ENCODE measurements around the gene NAGPA.
"Not testable (repeated sequence)": the region's sequence is repeated elsewhere in the genome, so short reads cannot be mapped to it uniquely, and the experiment has no call there.

Gene NAGPA

GRCh38 chr16:5033256-5034166, at the start of gene NAGPA:
Gene NAGPA, minus strand, starts transcription at chr16:5033935. Its CDS starts 21 bp downstream, at chr16:5033914.
- no peak for TF ChIP-seq CTCF (IDR thresholded peaks at IDR 0.05; ENCODE audit: low read depth, low read length)
- DNase-seq (ENCODE audit: extremely low read depth, low read depth), result peak; percentile 55

- not testable (repeated sequence) for DNase-seq (ENCODE audit: extremely low read depth, low read depth)
Observed at GRCh38 chr16:5080996-5081395, 47.3 kb upstream of the NAGPA start.

GRCh38 chr16:5080461-5080860, 46.7 kb upstream of the NAGPA start:
- not testable (repeated sequence) for DNase-seq (ENCODE audit: extremely low read depth, low read depth)

GRCh38 chr16:5078626-5079025, 44.9 kb upstream of the NAGPA start:
- DNase-seq (ENCODE audit: extremely low read depth, low read depth), result no peak
- no peak for TF ChIP-seq CTCF (IDR thresholded peaks at IDR 0.05; ENCODE audit: low read depth, low read length)

GRCh38 chr16:5077304-5077703, 43.6 kb upstream of the NAGPA start:
- TF ChIP-seq CTCF (IDR thresholded peaks at IDR 0.05; ENCODE audit: low read depth, low read length), result no peak

GRCh38 chr16:5075637-5076036, 41.9 kb upstream of the NAGPA start:
- no peak for DNase-seq (ENCODE audit: extremely low read depth, low read depth)
- TF ChIP-seq CTCF (IDR thresholded peaks at IDR 0.05; ENCODE audit: low read depth, low read length), result no peak

More at GRCh38 chr16:5077304-5077703, 43.6 kb upstream of the NAGPA start:
- DNase-seq (ENCODE audit: extremely low read depth, low read depth), result no peak

- not testable (repeated sequence) for DNase-seq (ENCODE audit: extremely low read depth, low read depth)
Observed at GRCh38 chr16:5073771-5074170, 40.0 kb upstream of the NAGPA start.

- no peak for DNase-seq (ENCODE audit: extremely low read depth, low read depth)
- no peak for TF ChIP-seq CTCF (IDR thresholded peaks at IDR 0.05; ENCODE audit: low read depth, low read length)
Observed at GRCh38 chr16:5073279-5073629, 39.5 kb upstream of the NAGPA start.

All from AG09319 (cell line).